GM19467 (cell line): Measurements from ENCODE around the gene EPHA6.
A peak's percentile ranks its signal among the peaks of the same experiment; 100 is the strongest.

ENCODE experiments used
- ATAC-seq: cut with Tn5 transposase; IDR thresholded peaks from one replicate; pipeline ENCODE4 v1.9.1; 2021; ENCODE audit warnings: mild to moderate bottlenecking, moderate library complexity; ENCODE audit not compliant: unreplicated experiment

Gene EPHA6

GRCh38 chr3:97575742-97576141 lies 761.3 kb downstream of the EPHA6 start:
- no peak for ATAC-seq

- no peak for ATAC-seq
Observed at GRCh38 chr3:97576221-97576620, 761.8 kb downstream of the EPHA6 start.

- ATAC-seq, result no peak
Observed at GRCh38 chr3:97579365-97579764, 765.0 kb downstream of the EPHA6 start.

- no peak for ATAC-seq
Observed at GRCh38 chr3:97610626-97611025, 796.2 kb downstream of the EPHA6 start.

GRCh38 chr3:97612632-97613031 lies 798.2 kb downstream of the EPHA6 start:
- no peak for ATAC-seq

GRCh38 chr3:97613139-97613538 lies 798.7 kb downstream of the EPHA6 start:
- no peak for ATAC-seq

- peak; percentile 58 for ATAC-seq
Observed at GRCh38 chr3:97620514-97620913, 806.1 kb downstream of the EPHA6 start.

GRCh38 chr3:97636465-97636864 lies 822.1 kb downstream of the EPHA6 start:
- no peak for ATAC-seq

GRCh38 chr3:97646932-97647331 lies 832.5 kb downstream of the EPHA6 start:
- no peak for ATAC-seq

GRCh38 chr3:97647441-97647982 lies 833.1 kb downstream of the EPHA6 start:
- ATAC-seq, result no peak

GRCh38 chr3:97655971-97656370 lies 841.6 kb downstream of the EPHA6 start:
- no peak for ATAC-seq

- ATAC-seq, result no peak
Observed at GRCh38 chr3:97656638-97657037, 842.2 kb downstream of the EPHA6 start.

GRCh38 chr3:97658668-97659285 lies 844.4 kb downstream of the EPHA6 start:
- no peak for ATAC-seq

- no peak for ATAC-seq
Observed at GRCh38 chr3:97662264-97662663, 847.9 kb downstream of the EPHA6 start.

GRCh38 chr3:97662762-97663161 lies 848.4 kb downstream of the EPHA6 start:
- no peak for ATAC-seq

- no peak for ATAC-seq
Observed at GRCh38 chr3:97665896-97666295, 851.5 kb downstream of the EPHA6 start.

GRCh38 chr3:97670952-97671351 lies 856.6 kb downstream of the EPHA6 start:
- ATAC-seq, result no peak

GRCh38 chr3:97673357-97673997 lies 859.1 kb downstream of the EPHA6 start:
- ATAC-seq, result no peak

GRCh38 chr3:97674461-97674860 lies 860.1 kb downstream of the EPHA6 start:
- no peak for ATAC-seq

- ATAC-seq, result no peak
Observed at GRCh38 chr3:97680210-97680609, 865.8 kb downstream of the EPHA6 start.

GRCh38 chr3:97680696-97681095 lies 866.3 kb downstream of the EPHA6 start:
- ATAC-seq, result no peak

- no peak for ATAC-seq
Observed at GRCh38 chr3:97684490-97684889, 870.1 kb downstream of the EPHA6 start.

GRCh38 chr3:97686258-97686657 lies 871.9 kb downstream of the EPHA6 start:
- no peak for ATAC-seq
